KMS-11 (cell line): ENCODE measurements around the gene MAPK14.
A peak's percentile ranks its signal among the peaks of the same experiment; 100 is the strongest.
"Not testable (repeated sequence)": the region's sequence is repeated elsewhere in the genome, so short reads cannot be mapped to it uniquely, and the experiment has no call there.

Source experiments
- H2AFZ ChIP-seq: fragments of 200-600 bp; sonication (generic); 2 replicates; pipeline ENCODE4 v1.6.1; 2016; ENCODE audit warnings: antibody characterized with exemption, mixed run types, low read depth
- H3K27ac ChIP-seq: fragments of 200-600 bp; sonication (generic); 2 replicates; pipeline ENCODE4 v1.6.1; 2016; ENCODE audit warnings: mild to moderate bottlenecking, mixed run types
- H3K27me3 ChIP-seq: fragments of 200-600 bp; sonication (generic); 2 replicates; pipeline ENCODE4 v1.6.1; 2017; ENCODE audit warnings: mild to moderate bottlenecking, low read depth, mixed run types, moderate library complexity; ENCODE audit not compliant: insufficient read depth
- H3K36me3 ChIP-seq: fragments of 200-600 bp; sonication (generic); 2 replicates; pipeline ENCODE4 v1.6.1; 2017; ENCODE audit warnings: mild to moderate bottlenecking, mixed run types; ENCODE audit not compliant: insufficient read depth
- H3K4me1 ChIP-seq: fragments of 200-600 bp; sonication (generic); 2 replicates; pipeline ENCODE4 v1.6.1; 2016; ENCODE audit warnings: mild to moderate bottlenecking, low read depth, mixed run types; ENCODE audit not compliant: poor library complexity, severe bottlenecking
- H3K4me2 ChIP-seq: fragments of 200-600 bp; sonication (generic); 2 replicates; pipeline ENCODE4 v1.7.0; 2016; ENCODE audit warnings: mild to moderate bottlenecking, mixed run types
- H3K4me3 ChIP-seq: fragments of 200-600 bp; sonication (generic); IDR thresholded peaks from 2 replicates; pipeline ENCODE4 v1.6.1; 2017; ENCODE audit warnings: low read depth, low read length, mixed read lengths; ENCODE audit not compliant: insufficient read depth
- H3K79me2 ChIP-seq: fragments of 200-600 bp; sonication (generic); 2 replicates; pipeline ENCODE4 v1.6.1; 2016; ENCODE audit warnings: low read depth, mixed run types; ENCODE audit not compliant: insufficient read depth
- H3K9ac ChIP-seq: fragments of 200-600 bp; sonication (generic); 2 replicates; pipeline ENCODE4 v1.6.1; 2016; ENCODE audit warnings: mild to moderate bottlenecking, mixed run types
- H4K20me1 ChIP-seq: fragments of 200-600 bp; sonication (generic); 2 replicates; pipeline ENCODE4 v1.6.1; 2016; ENCODE audit warnings: mild to moderate bottlenecking, mixed run types; ENCODE audit not compliant: insufficient read depth
- CTCF ChIP-seq: fragments of 200-600 bp; sonication (generic); conservative IDR thresholded peaks from 2 replicates; pipeline ENCODE4 v1.6.1; 2017; ENCODE audit warnings: low read depth, mild to moderate bottlenecking, antibody characterized with exemption, low read length, moderate library complexity, mixed read lengths

MAPK14 gene

DNA sequence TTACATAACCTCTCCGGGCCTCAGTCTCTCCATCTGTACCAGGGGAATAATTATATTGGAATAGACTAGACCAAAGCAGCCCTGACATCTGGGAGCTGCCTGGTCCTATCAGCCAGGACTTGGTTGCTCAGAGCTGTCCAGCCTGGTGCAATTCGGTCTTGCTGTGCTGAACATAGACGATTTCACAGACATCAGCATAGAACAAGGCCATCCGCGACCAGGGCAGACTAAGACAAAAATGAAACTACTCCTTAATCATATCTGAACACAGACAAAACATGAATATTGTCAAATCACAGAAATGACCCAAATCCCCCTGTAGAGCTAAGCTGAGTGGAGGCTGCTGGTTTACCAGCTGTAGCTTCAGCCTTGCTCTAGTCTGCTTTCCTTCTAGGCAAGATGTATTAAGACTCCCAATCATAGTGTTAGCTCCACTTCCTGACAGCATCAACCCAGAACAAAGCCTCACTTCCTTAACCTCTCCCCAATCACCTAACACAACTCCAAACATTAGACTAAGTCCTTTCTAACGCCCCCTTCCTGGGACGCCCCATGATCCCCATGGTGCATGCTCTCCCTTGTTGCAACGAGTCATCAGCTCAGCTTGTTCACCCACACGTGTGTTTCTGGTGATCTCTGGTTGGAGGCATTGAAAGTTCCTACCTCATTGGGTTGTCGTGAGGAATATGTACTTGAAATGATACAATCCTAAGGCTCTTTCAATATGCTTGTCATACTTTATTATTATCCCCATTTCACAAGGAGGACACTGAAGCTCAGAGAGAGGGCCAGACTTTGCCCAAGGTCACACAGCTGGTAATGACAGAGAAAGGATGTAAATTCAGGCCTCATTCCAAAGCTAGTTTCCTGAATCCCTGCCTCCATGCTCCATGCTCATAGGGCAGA lies 99.2 kb downstream of the MAPK14 start:
- Histone ChIP-seq H4K20me1 (no peaks in the 10 kb centered on the region), H3K4me2 (no peak overlapping the region), H3K9ac (no peak overlapping the region), H3K36me3 (no peaks in the 10 kb centered on the region), H3K27ac (no peak overlapping the region), H3K27me3 (no peaks in the 10 kb centered on the region), H2AFZ (no peak overlapping the region), H3K79me2 (no peaks in the 10 kb centered on the region), H3K4me1 (peaks cover 37% of the 10 kb centered on the region), H3K4me3 (no peak overlapping the region)
- TF ChIP-seq CTCF = no peak

GRCh38 chr6:36127462-36128016 lies 99.9 kb downstream of the MAPK14 start:
- H4K20me1 ChIP-seq = no peaks in the 10 kb centered on the region
- H3K4me1 ChIP-seq = peaks cover 44% of the 10 kb centered on the region
- no peak overlapping the region for H3K4me2 ChIP-seq
- H3K9ac ChIP-seq = no peak overlapping the region
- no peaks in the 10 kb centered on the region for H3K27me3 ChIP-seq
- H3K36me3 ChIP-seq = no peaks in the 10 kb centered on the region
- H2AFZ ChIP-seq = no peak overlapping the region
- TF ChIP-seq CTCF = no peak
- no peak overlapping the region for H3K4me3 ChIP-seq
- no peak overlapping the region for H3K27ac ChIP-seq
- H3K79me2 ChIP-seq = no peaks in the 10 kb centered on the region

DNA sequence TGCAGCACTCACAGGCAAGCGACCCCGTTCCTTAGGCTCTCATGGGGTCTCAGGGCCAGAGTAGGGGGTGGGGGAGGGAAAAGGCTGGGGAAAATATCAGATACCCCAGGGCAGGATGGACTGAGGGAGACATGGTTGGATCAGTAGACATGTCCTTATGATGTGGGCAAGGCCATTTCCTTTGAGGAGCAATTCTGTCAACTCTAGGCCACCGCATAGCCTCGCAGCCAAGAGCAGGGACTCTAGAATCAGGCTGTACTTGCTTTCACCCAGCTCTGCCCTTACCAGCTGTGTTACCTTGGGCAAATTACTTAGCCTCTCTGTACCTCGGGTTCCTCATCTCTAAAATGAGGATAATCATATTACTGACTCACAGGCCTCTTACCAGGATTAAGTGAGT lies 100.5 kb downstream of the MAPK14 start:
- Histone ChIP-seq H3K4me3 (no peak overlapping the region), H3K36me3 (no peaks in the 10 kb centered on the region), H3K27ac (no peak overlapping the region), H2AFZ (no peak overlapping the region), H4K20me1 (no peaks in the 10 kb centered on the region), H3K4me1 (peaks cover 50% of the 10 kb centered on the region), H3K9ac (no peak overlapping the region), H3K27me3 (no peaks in the 10 kb centered on the region), H3K79me2 (no peaks in the 10 kb centered on the region), H3K4me2 (no peak overlapping the region)
- no peak for TF ChIP-seq CTCF

GRCh38 chr6:36128793-36129192 lies 101.2 kb downstream of the MAPK14 start:
- Histone ChIP-seq H3K27ac (no peak overlapping the region; the same call in 1 of the 2 replicates), H3K27me3 (no peaks in the 10 kb centered on the region), H3K4me2 (peak overlapping the region; percentile 73; the same call in 1 of the 2 replicates), H2AFZ (no peak overlapping the region), H4K20me1 (no peaks in the 10 kb centered on the region), H3K9ac (no peak overlapping the region), H3K4me1 (peaks cover 52% of the 10 kb centered on the region), H3K36me3 (no peaks in the 10 kb centered on the region), H3K4me3 (no peak overlapping the region), H3K79me2 (no peaks in the 10 kb centered on the region)
- TF ChIP-seq CTCF = no peak

GRCh38 chr6:36129334-36129733 lies 101.7 kb downstream of the MAPK14 start:
- Histone ChIP-seq H3K4me2 (peak overlapping the region; percentile 73; the same call in 1 of the 2 replicates), H3K4me1 (peaks cover 48% of the 10 kb centered on the region)
- H2AFZ ChIP-seq, H3K4me3 ChIP-seq, H3K36me3 ChIP-seq, H3K27ac ChIP-seq, H3K79me2 ChIP-seq, H3K9ac ChIP-seq, H4K20me1 ChIP-seq, H3K27me3 ChIP-seq: not testable (repeated sequence)
